Stimulated activated CD8-positive, alpha-beta memory T cell treated with anti-CD3 and anti-CD28 coated beads, Interleukin-15, amount 100 ng/mL, for 1 hour (primary cell): ENCODE results near the gene IL4I1.
A peak's percentile ranks its signal among the peaks of the same experiment; 100 is the strongest.

Experiments used
- DNase-seq: peaks from one replicate; pipeline ENCODE4 v3.0.0-alpha.2; 2020; ENCODE audit warnings: low read depth

IL4I1 gene

DNA sequence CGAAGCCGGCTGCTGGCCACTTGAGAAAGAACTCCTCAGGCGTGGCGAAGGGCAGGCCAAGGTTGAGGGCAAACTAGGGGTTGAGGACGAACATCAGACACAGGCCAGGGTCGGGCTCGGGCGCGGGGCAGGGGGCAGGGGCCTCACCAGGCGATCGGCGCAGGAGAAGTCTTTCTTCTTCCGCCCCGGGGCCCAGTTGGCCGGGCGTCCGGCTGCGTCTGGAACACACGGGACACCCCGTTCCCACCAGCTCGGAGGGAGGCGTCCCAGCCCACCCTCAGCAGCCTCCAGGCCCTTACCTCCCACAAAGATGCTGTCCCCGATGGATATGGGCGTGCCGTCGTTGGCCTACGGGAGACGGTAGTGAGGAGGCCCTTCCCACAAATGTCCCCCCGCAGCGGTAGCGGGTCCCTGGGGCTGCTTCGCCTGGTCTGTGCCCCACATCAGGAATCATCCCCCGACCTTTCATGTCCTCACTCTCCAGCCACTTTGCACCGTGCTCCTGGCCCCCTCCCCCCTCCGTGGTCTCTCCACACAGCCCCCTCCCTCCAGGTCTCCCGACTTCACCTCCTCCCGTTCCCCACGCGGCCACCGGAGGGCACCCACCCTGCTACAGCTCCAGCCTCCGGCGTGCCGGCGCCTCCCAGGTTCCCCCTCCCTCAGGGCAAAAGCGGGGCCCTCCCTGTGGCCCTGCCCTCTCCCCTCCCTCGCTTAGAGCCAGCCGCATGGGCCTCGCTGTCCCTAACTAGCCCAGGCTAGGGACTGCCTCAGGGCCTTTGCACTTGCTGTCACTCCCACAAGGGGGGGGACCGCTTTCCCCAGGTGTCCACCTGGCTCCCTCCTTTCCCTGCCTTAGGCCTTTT lies 34.1 kb downstream of the IL4I1 start:
- no peak for DNase-seq

DNA sequence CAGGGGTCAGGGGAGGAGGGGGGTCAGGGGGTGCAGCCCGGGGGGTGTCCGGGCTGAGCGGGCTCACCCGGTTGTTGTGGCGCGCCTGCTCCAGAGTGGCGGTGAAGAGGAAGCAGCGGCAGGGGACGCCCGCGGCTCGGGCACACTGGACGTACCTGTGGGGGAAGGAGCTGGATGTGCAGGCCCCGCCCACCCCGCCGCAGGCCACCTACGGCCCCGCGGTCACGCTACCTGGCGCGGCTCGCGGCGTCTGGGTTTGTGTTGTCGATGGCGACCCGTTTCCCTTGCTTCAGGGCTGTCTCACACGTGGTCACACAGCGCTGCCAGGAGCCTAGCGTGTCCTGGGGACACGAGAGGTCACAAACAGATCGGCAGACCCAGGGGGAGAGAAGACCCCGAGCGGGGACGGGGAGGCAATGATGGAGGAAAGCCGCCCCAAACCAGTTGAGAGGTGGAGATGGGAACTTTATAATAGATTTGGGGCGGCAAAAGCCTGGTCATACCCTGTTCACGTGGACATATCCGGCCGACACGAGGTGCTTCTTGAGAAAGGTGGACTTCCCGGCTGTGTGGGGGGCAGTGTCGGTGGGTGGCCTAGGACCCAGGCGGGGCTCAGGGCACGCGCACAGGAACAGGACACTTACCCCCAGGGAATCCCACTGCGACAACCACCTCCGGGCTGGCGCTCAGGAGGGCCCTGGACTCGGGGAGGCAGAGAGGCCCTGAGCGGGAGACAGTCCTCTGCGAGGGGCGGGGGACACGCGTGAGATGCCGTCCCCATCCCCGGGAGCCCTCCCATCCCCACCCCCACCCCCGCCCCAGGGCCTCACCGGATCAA lies 34.9 kb downstream of the IL4I1 start:
- no peak for DNase-seq

DNA sequence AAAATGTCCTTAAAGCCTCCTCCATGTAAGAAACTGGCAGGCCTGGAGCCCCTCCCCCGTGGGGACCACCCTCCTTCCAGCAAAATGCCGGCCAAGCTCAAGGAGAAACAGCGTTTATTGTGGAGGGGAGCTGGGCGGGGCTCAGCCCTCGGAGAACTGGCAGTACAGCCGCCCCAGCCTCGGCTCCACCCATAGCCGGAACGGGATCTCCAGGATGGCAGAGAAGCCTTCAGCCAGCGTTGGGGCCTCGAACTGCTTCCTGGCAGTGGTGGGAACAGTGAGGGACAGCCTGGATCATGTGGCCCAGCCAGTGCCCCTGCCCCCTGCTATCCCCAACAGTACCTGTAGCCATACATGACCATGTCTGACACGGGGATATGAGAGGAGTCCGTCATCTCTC lies 35.6 kb downstream of the IL4I1 start:
- DNase-seq: no peak

DNA sequence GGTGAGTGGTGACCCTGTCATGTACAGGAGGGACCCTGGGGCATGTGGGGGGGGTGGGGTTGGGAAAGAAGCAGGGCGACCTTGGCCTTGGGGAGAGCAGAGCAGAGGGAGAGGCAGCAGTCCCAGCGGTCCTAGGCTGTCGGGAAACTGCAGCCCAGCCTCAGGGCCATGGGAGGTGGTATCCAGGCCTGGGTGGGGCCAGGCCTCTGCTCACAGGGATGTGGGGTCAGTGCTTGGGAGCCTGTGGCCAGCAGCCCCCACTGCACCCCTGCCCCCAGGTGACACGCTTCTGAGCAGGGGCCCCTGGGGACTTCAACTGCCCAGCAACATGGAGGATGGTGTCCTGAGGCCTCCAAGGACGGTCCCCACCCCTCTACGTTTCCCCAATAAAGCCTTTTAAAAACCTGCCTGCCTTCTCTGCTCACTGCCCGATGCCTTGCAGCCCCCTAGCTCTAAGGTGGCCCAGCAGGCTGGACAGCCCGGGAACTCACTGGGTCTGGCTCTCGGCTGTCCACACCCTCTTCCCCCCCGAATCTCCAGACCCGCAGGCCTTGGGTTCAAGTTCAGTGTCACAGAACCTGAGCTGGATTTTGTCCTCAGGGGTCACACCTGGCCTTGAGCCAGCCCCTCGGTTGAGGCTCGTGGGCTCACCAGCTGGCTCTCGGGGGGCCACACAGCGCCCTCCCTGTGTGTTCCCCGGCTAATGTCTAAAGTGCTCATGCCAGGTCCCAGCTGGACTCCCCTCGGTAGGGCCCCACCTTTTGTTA lies 36.2 kb downstream of the IL4I1 start:
- DNase-seq: no peak

DNA sequence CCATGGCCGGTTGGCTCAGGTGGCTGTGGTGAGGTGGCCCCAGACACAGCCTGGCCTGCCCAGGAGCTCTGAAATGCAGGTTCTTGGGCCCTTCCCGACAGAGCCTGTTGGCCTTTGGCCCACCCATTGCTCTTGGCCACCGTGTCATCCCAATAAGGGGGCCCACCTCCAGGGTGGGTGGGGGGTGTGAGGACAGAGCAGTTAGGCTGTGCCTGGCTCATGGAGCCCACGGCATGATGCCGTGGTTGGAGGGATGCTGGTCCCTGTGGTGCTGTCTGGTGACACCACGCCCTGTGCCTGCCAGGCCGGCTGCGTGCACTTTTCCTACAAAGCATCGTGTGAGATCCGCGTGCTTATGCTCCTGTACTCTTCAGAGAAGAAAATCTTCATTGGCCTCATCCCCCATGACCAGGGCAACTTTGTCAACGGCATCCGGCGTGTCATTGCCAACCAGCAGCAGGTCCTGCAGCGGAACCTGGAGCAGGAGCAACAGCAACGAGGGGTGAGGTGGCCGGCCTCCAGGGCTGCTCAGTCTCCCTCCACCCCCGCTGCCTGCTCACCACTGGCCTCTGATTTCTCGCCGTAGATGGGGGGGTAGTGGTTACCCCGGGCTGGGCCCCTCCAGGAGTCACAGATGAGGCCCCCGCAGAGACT lies 36.9 kb downstream of the IL4I1 start:
- no peak for DNase-seq

DNA sequence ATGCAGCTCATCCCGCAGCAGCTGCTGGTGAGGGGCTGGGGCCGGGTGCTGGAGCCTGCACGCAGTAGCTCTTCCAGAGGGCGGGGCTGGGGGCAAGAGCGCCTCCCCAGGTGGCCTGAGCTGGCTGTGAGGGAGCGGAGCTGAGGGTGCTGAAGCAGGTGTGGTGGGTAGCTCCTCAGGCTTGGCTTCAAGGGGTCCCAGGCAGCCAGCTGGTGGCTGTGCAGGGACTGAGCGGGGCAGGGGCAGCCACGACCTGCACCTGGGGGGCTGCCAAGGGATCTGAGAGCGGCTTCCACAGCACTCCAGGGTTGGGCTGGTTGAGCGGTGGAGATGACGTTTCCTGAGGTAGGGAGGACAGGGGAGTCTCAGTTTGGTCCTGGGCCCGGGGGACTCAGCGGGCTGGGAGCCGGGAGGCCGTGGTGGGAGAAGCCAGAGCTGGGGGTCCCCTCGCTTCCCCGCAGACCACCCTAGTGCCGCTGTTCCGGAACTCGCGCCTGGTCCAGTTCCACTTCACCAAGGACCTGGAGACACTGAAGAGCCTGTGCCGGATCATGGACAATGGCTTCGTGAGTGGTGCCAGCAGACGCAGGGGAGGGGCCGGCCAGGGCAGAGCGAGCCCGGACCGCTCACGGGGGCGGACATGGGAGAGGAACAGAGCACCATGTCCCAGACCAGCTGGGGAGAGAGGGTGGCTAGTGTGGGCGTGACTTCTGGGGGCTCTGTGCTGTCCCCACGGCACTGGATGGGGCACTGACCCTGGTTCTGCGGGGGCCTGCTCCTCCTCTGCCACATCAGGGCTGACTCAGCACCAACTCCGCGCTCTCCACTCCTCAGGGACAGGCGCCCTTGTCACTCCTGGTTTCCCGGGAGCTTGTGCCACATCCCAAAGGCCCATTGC lies 38.4 kb downstream of the IL4I1 start:
- no peak for DNase-seq

DNA sequence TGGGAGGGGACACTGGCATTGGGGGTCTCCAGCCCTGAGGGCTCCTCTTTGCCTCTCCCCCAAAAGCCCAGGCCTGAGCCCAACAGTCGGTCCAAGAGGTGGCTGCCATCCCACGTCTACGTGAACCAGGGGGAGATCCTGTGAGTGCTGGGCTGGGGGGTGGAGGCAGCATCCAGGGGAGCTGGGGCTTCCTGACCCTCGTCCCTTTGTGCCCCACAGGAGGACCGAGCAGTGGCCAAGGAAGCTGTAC lies 38.9 kb downstream of the IL4I1 start:
- DNase-seq: no peak

DNA sequence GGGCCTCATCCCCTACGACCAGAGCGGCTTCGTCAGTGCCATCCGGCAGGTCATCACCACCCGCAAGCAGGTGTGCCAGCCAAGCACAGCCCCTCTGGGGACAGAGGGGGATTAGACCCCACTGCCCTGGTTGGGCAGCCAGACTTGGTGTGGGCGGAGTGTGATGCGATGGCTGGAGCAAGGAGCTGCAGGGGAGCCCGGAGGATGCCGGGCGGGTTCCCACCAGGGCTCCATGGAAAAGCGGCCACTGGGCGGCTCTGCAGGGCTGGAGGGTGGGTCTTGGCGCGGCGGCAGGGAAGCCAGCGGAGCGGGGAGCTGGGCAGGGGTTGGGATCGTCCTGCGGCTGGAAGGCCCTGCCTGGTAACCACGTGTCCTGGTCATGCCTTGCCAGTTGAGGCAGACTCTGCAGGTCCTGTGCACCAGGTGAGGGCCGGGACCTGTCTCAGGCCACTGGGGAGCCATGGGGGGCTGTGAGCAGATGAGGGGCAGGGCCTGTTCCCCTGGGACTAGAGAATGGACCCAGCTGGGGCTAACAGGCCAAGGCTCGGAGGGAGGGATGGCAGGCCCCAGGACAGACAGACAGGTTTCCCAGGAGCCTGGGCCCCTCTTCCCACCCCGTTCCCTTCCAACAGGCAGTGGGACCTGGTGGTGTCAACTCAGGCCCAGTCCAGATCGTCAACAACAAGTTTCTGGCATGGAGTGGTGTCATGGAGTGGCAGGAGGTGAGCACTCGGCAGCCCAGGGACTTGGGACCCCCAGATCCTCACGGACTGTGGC lies 39.4 kb downstream of the IL4I1 start:
- DNase-seq: no peak

DNA sequence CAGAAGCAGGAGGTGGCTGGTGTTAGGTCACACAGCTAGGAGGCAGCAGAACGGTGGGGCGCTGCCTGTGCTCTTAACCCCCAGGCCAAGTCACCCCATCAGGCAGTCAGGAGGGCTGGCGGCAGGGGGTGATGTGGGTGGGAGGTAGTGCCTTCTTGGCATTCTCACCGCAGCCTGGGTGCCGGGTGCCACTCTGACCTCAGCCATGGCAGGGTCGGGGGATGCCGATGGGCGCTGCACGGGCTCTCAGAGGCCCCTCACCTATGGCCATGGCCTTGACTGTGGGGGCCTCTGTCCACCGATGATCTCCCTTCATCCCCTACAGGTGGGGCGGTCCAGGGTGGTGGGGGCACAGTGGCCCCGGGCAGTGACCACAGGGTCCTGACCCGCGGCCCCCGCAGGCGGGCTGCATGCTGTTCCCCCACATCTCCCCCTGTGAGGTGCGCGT lies 40.1 kb downstream of the IL4I1 start:
- no peak for DNase-seq

DNA sequence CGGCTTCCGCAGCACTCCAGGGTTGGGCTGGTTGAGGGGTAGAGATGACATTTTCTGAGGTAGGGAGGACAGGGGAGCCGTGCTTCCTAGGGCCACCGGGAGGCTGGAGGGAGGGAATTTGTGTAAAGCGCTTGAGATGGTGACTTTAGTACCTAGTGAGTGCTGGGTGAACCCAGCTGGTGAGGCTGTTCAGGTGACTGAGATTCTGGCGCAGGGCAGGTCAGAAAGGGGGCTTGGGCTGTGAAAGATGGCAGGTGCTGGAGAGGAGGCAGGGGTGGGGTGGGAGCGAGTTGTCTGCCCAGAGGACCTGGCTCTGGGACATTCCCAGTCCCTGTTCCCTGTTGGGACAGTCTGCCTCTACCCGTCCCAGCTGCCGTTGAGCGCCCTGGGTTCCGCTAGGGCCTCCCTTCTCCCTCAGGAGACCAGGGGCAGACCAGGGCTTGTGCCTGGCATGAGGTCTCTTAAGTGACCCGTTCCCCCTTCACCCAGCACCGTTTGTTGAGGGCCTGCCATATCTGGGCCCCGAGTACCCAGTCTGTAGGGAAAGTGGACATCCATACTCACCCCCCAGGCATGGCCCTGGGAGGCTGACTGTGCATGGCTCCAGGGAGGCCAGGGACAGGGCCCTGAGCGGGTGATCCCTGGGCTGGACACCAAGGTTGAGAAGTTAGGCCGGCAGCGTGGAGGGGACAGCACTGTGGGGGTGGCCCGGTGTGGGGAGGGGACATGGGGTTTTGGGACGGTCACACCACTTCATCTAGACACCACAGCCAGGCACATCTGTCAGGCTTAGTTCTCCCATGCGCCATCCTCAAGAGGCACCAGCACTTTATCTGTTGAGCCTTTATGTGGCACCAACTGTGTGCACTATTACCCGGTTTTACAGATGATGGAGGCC lies 40.8 kb downstream of the IL4I1 start:
- DNase-seq: no peak

DNA sequence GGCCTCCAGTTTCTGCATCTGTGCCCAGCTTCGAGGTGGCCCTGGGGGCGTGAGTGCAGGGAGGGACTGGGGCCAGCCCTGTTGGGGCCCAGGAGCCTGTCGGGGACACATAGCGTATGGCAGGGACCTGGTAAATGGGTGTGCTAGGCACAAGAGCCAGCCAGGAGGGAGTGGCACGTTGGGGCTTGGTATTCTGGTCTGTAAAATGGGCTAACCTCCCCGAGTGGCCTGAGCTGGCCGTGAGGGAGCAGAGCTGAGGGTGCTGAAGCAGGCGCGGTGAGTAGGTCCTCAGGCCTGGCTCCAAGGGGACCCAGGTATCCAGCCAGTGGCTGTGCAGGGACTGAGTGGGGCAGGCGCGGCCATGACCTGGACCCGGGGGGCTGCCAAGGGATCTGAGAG lies 41.4 kb downstream of the IL4I1 start:
- DNase-seq: no peak

DNA sequence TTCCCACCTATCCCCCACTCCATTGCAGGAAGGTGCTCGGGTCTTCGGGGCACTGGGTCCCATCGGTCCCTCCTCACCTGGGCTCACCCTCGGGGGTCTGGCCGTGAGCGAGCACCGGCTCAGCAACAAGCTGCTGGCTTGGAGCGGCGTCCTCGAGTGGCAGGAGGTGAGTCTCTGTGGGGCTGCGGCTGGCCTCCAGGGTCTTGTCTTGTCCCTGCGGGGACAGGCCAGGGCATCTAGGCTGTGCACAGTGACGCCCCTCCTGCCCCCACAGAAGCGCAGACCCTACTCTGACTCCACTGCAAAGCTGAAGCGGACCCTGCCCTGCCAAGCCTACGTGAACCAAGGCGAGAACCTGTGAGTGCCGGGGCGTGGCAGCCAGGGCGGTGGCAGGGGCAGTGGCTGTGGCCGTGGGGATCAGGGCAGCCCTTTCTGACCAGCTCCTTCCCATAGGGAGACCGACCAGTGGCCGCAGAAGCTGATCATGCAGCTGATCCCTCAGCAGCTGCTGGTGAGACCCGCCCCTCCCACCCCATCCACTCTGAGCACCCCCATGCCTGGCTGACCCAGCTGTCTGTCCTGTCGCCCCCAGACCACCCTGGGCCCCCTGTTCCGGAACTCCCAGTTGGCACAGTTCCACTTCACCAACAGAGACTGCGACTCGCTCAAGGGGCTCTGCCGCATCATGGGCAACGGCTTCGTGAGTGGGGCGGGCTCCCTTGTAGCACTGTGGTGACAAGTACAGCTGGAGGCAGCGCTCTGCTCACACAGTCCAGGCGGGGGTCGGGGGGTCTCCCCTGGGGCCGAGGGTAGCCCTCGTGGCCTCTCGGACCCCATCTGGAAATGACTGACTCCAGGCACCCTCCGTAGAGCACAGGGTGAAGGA lies 42.1 kb downstream of the IL4I1 start:
- no peak for DNase-seq

DNA sequence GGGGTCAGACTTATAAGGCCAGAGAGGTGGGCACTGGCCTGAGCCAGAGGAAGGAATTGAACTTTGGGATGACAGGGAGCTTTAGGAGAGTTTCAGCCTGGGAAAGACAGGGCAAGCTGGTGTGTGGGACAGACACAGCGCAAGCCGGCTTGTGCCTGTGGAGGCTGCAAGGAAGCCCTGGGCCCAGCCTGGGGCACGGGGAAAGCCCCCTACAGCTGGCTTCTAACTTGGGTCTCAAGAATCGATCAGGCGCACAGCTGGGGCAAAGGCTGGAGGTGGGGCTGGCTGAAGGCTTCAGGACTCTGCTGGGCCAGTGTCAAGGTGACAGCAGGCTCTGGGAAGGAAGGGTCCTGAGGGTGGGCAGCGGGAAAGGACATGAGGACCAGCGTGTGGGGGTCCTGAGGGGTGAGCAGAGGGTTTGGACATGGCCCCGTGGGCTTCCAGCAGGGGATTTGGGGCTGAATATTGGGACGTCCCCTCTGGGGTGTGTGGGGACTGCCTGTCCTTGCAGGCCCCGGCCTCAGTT lies 42.8 kb downstream of the IL4I1 start:
- DNase-seq: no peak

DNA sequence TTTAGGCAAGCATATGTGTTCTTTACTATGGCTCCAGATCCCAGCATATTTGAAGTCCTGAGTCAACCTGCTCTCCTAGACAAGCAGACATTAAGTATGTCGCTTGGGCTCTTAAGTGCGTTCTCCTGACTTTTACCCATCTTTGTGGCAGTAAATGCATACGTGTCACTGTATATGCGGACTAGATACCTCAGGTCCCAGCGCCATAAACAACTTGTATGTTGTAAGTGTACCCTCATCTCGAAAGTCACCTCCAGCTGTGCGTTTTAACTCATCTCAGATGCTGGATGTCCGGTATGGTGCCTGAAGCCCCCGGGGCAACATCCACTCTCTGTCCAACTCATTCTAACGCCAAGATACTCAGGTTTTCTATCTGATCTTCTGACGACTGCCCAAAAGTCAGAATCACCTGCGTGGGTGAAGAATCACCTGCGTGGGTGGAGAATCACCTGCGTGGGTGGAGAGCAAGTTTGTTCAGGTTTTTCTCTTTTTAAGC lies 44.0 kb downstream of the IL4I1 start:
- DNase-seq: no peak

DNA sequence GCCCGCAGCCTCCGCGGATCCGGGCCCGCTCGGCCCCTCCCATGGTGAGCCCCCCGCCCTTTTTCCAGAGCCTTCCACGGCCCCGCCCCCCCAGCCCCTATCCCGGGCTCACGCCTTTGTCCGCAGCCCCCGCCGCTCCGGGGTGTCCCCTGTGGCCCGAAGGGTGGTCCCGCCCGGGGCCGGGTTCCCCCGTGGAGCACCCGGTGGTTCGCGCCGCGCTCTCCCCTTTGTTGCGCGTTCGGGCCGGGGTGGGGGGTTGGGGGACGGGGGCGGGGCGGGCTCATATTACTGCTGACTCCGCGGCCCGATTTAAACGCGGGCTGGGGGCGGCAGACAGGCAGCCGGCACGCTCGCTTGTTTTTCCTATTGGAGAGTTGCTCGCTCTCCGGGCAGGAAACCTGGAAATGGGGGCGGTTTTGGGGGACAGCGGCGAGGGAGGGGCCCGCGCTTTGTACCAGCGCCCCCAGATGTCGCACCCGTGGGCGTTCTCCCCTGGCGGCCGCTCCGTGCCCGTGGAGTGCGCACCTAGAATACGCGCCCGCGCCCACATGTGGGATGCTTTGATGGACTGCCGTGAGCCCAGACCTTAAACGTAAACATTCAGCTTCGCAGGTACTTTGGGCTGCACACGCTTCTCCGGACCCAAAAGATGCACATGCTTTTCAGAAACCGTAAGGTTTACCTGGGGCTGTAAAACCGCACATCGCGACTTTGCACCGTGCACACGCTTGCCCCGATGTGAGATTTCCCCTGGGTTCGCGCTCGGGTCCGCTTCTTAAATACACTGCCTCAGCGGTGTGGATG lies 45.0 kb downstream of the IL4I1 start:
- no peak for DNase-seq

DNA sequence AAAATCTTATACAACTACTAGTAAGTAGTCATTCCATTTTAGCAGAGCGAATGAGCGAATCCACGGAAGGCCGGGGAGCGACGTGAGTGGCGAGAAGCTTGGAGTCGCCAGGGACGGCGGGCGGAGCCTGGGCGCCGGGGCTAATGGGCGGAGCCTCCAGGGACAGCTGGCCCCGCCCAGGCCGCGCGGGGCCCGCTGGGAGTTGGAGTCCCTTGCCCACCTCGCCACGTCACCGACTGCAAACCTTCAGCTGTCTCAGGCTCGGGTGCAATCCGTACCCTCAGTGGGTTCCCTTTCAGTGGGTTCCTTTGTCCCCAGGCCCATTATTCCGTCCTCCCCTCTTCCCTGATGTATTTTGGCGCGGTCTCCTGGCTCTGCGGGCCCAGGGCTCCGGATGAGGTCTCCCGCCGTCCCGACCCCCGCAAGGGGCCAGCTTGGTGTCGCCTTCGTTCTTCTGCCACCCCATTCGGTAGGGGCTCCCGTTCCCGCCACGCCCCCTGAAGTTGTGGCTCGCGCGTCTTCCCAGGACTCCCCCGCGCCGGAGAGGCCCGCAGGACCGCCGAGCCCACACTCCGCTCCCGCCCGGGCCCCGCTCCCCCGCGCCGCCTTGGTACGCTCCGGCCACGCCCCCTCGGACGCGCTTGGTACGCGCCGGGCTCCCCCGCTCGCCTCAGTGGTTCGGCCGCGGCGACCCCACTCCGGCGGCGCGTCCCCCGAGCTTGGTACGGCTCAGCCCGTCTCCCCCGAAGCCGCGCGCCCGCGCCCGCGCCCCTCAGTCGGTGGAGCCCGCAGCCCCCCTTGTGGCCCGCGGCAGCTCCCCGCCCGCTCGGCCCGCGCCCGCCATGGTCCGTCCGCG lies 46.0 kb downstream of the IL4I1 start, which contains the start of gene PTOV1:
Gene PTOV1 (plus strand): TSS at position 673 of the 856 bp plus-strand sequence.
- peak; percentile 78 for DNase-seq
